Esophagus squamous epithelium (tissue), 5 donors: ENCODE data around the gene SMIM24. TPM values are rescaled to one million over a fixed set of nuclear protein-coding genes. Genes with fewer than 3 reads are reported as not detected.
A peak's percentile ranks its signal among the peaks of the same experiment; 100 is the strongest.
"Not testable (repeated sequence)": the region's sequence is repeated elsewhere in the genome, so short reads cannot be mapped to it uniquely, and the experiment has no call there.

Experiments used
- DNase-seq: peaks from one replicate; lab custom pipeline; 2025; lab: John Stamatoyannopoulos, UW
- H3K27ac ChIP-seq, 4 donors: fragments of 200-600 bp; sonication (generic); one replicate each; pipeline ENCODE4 v1.5.1; 2016 to 2019; ENCODE audit warnings: mild to moderate bottlenecking in 1 of 4
- H3K27me3 ChIP-seq, 4 donors: fragments of 200-600 bp; sonication (generic); 1 replicate in 3 of 4; 2 replicates in 1 of 4; pipeline versions ENCODE4 v1.5.1 to v1.6.0; 2017 to 2021; ENCODE audit warnings: antibody characterized with exemption in 1 of 4
- H3K36me3 ChIP-seq, 3 donors: fragments of 200-600 bp; sonication (generic); one replicate each; pipeline ENCODE4 v1.5.1; 2016 to 2019
- H3K4me1 ChIP-seq, 3 donors: fragments of 200-600 bp; sonication (generic); one replicate each; pipeline ENCODE4 v1.5.1; 2017 to 2019
- H3K4me3 ChIP-seq, 4 donors: fragments of 200-600 bp; sonication (generic); 1 replicate in 3 of 4; 2 replicates in 1 of 4; pipeline ENCODE4 v1.5.1; 2016 to 2019; ENCODE audit warnings: mild to moderate bottlenecking in 2 of 4, moderate library complexity in 1 of 4
- H3K9me3 ChIP-seq, 3 donors: fragments of 200-600 bp; sonication (generic); one replicate each; pipeline ENCODE4 v1.5.1; 2016 to 2019
- POLR2A ChIP-seq, 4 donors: fragments of 450-650 bp; IDR thresholded peaks; one replicate each; pipeline ENCODE4 v1.6.1; 2017; ENCODE audit warnings: antibody characterized with exemption in 4 of 4, mild to moderate bottlenecking in 4 of 4, moderate library complexity in 3 of 4
- WGBS, 2 donors: methylation state at CpG; one replicate each; pipeline ENCODE4 v1.1.5; 2018; 5-methylcytosine and 5-hydroxymethylcytosine counted together
- intact Hi-C: fragments of 100-400 bp; cut with DNase I; formaldehyde crosslinking; loops from one replicate; pipeline ENCODE4 v1.15.0; 2022
- total RNA-seq, 4 donors: library from RNA; depleted of rRNA; stranded (reverse); fragments of >200 nt; gene quantifications; one replicate each; pipeline ENCODE4 v1.1.0, GENCODE V29; 2016
- TF ChIP-seq, protein P1 (sequence below), 6 experiments: fragments of 450-650 bp in 4 of 6; fragments of 200-600 bp in 2 of 6; sonication (generic) in 2 of 6; IDR thresholded peaks; one replicate each; pipeline ENCODE4 v1.5.1; 2016 to 2019; ENCODE audit warnings: antibody characterized with exemption in 6 of 6, mild to moderate bottlenecking in 4 of 6, moderate library complexity in 4 of 6
- donor health status: DM: yes; HTN: yes; CAD: no.

Gene SMIM24
- total RNA-seq, 4 donors from 2014 or later: not detected

GRCh38 chr19:3440082-3440481, 40.2 kb downstream of the SMIM24 start:
- no peak for TF ChIP-seq POLR2A (IDR thresholded peaks at IDR 0.05)
- TF ChIP-seq, protein P1, sequence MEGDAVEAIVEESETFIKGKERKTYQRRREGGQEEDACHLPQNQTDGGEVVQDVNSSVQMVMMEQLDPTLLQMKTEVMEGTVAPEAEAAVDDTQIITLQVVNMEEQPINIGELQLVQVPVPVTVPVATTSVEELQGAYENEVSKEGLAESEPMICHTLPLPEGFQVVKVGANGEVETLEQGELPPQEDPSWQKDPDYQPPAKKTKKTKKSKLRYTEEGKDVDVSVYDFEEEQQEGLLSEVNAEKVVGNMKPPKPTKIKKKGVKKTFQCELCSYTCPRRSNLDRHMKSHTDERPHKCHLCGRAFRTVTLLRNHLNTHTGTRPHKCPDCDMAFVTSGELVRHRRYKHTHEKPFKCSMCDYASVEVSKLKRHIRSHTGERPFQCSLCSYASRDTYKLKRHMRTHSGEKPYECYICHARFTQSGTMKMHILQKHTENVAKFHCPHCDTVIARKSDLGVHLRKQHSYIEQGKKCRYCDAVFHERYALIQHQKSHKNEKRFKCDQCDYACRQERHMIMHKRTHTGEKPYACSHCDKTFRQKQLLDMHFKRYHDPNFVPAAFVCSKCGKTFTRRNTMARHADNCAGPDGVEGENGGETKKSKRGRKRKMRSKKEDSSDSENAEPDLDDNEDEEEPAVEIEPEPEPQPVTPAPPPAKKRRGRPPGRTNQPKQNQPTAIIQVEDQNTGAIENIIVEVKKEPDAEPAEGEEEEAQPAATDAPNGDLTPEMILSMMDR (IDR thresholded peaks at IDR 0.05): peak in 5 of 6 experiments; percentile 22 to 61 (median 41)
- H3K9me3 ChIP-seq: no peaks in the 10 kb centered on the region
- H3K27me3 ChIP-seq: no peaks in the 10 kb centered on the region
- H3K4me1 ChIP-seq: peaks cover 9 to 54% (median 15%) of the 10 kb centered on the region in 3 donors
- H3K27ac ChIP-seq: no peak overlapping the region
- no peak overlapping the region for H3K4me3 ChIP-seq
- WGBS, 2 donors: 63% methylated on average over 10 of the region's 13 CpGs; no CpG with 5 or more reads in 1 of the 2 donors
- intact Hi-C loops: no loop called here
- no peak for DNase-seq
- H3K36me3 ChIP-seq: peaks cover 24 to 97% (median 39%) of the 10 kb centered on the region in 3 donors

GRCh38 chr19:3434630-3435553, 45.4 kb downstream of the SMIM24 start:
- Histone ChIP-seq H3K4me3 (peak overlapping the region; percentile 39 to 69 (median 51)), H3K36me3 (peaks cover 12 to 75% (median 30%) of the 10 kb centered on the region in 3 donors), H3K27ac (peak overlapping the region; percentile 86 to 94 (median 92)), H3K4me1 (peaks cover 17 to 62% (median 26%) of the 10 kb centered on the region in 3 donors), H3K27me3 (no peaks in the 10 kb centered on the region), H3K9me3 (no peaks in the 10 kb centered on the region)
- DNase-seq: peak; percentile 84
- intact Hi-C loops: no loop called here
- TF ChIP-seq, protein P1 (IDR thresholded peaks at IDR 0.05): no peak
- peak in 1 of 4 donors; percentile 55 for TF ChIP-seq POLR2A (IDR thresholded peaks at IDR 0.05)
- WGBS, 2 donors: 9 to 33% methylated on average over 4 to 23 of the region's 67 CpGs

DNA sequence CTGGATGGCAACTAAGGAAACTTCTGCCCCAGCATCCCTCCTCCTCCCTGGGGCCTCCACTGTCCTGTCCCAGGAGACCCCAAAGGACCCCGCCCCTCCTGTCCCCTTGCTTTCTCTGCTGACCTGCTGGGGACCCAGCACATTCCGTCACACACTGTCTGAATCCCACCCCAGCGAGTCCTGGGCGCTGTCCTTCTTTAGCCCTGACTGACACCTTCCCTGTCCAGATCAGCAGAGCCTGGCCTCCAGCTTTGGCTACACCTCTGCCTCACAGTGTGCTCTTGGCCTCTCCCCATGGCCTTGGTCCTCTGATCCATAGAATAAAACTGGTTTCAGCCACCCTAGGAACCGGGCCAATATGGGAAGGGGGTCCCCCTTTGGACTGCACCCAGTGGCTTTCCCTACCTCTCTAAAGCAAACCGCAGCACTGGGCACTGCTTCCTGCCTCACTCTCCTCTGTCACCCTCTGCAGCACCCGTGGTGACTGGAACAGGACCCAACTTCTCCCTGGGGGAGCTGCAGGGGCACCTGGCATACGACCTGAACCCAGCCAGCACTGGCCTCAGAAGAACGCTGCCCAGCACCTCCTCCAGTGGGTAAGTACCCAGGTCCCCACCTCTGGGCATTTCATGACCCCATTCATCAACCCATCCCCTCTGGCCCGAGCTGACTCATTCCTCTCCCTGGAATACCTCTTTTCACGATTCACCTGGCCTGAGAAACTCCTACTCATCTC, 46.4 kb downstream of the SMIM24 start:
- H3K9me3 ChIP-seq: no peaks in the 10 kb centered on the region
- no peak for DNase-seq
- TF ChIP-seq POLR2A (IDR thresholded peaks at IDR 0.05): no peak
- TF ChIP-seq, protein P1 (IDR thresholded peaks at IDR 0.05): no peak
- peaks cover 25 to 69% (median 32%) of the 10 kb centered on the region in 3 donors for H3K4me1 ChIP-seq
- peaks cover 12 to 66% (median 30%) of the 10 kb centered on the region in 3 donors for H3K36me3 ChIP-seq
- 72 to 84% methylated on average over 8 of the region's 11 CpGs for WGBS, 2 donors
- H3K27me3 ChIP-seq: no peaks in the 10 kb centered on the region
- intact Hi-C loops: no loop called here
- peak overlapping the region; percentile 86 to 94 (median 92) for H3K27ac ChIP-seq
- H3K4me3 ChIP-seq: peak overlapping the region in 2 of 4 donors; percentile 48 to 69

DNA sequence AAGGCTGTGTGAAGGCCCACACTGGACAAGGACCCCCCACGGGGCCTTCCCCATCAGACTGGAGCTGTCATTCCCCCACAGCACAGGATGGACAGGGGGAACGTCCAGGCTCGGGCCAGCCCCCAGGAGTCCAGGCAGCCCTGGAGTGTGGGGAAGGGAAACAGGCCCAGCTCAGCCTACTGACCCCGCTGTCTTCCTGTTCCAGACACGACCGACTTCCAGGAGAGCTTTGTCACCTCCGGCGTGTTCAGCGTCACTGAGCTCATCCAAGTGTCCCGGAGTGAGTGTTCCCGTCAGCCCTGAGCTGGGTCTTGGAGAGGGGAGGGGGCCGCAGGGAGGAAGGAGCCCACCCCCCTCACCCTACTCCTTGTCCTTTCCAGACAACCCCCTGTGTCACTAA, 47.0 kb downstream of the SMIM24 start:
- intact Hi-C loops: no loop called here
- TF ChIP-seq POLR2A (IDR thresholded peaks at IDR 0.05): no peak
- DNase-seq: no peak
- H3K36me3 ChIP-seq: peaks cover 12 to 65% (median 23%) of the 10 kb centered on the region in 3 donors
- H3K27me3 ChIP-seq: no peaks in the 10 kb centered on the region
- no peak overlapping the region for H3K4me3 ChIP-seq
- peaks cover 25 to 76% (median 32%) of the 10 kb centered on the region in 3 donors for H3K4me1 ChIP-seq
- peak overlapping the region; percentile 86 to 94 (median 92) for H3K27ac ChIP-seq
- no peaks in the 10 kb centered on the region for H3K9me3 ChIP-seq
- WGBS, 2 donors: 86% methylated on average over 7 of the region's 12 CpGs; no CpG with 5 or more reads in 1 of the 2 donors

GRCh38 chr19:3431760-3432397, 48.4 kb downstream of the SMIM24 start:
- H3K27me3 ChIP-seq: no peaks in the 10 kb centered on the region
- peaks cover 25 to 88% (median 38%) of the 10 kb centered on the region in 3 donors for H3K4me1 ChIP-seq
- peak overlapping the region; percentile 24 to 94 (median 90) for H3K27ac ChIP-seq
- peaks cover 16 to 65% (median 23%) of the 10 kb centered on the region in 3 donors for H3K36me3 ChIP-seq
- no peak overlapping the region for H3K4me3 ChIP-seq
- WGBS, 2 donors: 87 to 90% methylated on average over 9 to 11 of the region's 18 CpGs
- intact Hi-C loops: no loop called here
- DNase-seq: no peak
- H3K9me3 ChIP-seq: no peaks in the 10 kb centered on the region
- TF ChIP-seq, protein P1 (IDR thresholded peaks at IDR 0.05): no peak
- no peak for TF ChIP-seq POLR2A (IDR thresholded peaks at IDR 0.05)

DNA sequence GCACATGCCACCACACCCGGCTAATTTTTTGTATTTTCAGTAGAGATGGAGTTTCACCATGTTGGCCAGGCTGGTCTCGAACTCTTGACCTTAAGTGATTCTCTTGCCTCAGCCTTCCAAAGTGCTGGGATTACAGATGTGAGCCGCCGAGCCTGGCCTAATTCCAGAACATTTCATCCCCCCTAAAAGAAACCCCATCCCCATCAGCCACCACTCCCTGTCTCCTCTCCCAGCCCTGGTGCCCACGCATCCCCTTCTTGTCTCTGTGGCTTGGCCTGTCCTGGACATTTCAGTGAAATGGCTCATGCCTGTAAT, 50.0 kb downstream of the SMIM24 start:
- H3K9me3 ChIP-seq, H3K27me3 ChIP-seq, intact Hi-C loops, H3K4me3 ChIP-seq, DNase-seq: not testable (repeated sequence)
- Histone ChIP-seq H3K27ac (peak overlapping the region; percentile 75 to 94 (median 90)), H3K36me3 (peaks cover 18 to 65% (median 18%) of the 10 kb centered on the region in 3 donors), H3K4me1 (peaks cover 23 to 87% (median 38%) of the 10 kb centered on the region in 3 donors)
- WGBS, 2 donors: 41 to 57% methylated on average over 5 of the region's 5 CpGs
